Ishikawa (cell line): ENCODE data around the gene SEMA3B.

ENCODE experiments used
- CEBPB ChIP-seq: IDR thresholded peaks from 2 replicates; pipeline ENCODE4 v1.6.1; 2012
- CREB1 ChIP-seq: IDR thresholded peaks from 2 replicates; pipeline ENCODE4 v1.6.1; 2012; ENCODE audit warnings: low read depth
- FOXM1 ChIP-seq: IDR thresholded peaks from 2 replicates; pipeline ENCODE4 v1.6.1; 2012; ENCODE audit warnings: low read depth, borderline replicate concordance
- YY1 ChIP-seq: IDR thresholded peaks from 2 replicates; pipeline ENCODE4 v1.6.1; 2012; ENCODE audit warnings: low read depth
- TF ChIP-seq, protein P1 (sequence below): IDR thresholded peaks from 2 replicates; pipeline ENCODE4 v1.6.1; 2012
- TF ChIP-seq, protein P2 (sequence below): IDR thresholded peaks from 2 replicates; pipeline ENCODE4 v1.6.1; 2012; ENCODE audit warnings: low read depth, mild to moderate bottlenecking

DNA sequence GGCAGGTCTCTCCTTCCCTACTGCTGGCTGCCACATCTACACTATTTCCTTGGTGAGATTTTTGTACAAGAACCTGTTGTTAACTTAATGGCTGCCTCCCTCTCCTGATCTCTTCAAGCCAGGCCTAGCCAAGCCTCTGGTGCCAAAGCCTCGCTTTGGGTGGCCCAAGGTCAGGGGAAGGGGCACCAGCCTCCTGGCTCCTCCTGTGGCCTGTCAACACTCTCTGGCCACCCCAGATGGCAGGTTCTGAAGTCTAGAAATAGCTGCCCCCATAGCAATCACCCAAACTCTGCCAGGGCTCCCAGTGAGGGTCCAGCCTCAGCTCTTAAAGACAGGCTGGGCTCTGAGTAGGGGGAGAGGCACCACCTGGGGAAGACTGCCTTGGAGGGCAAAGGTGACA, 18.3 kb downstream of the SEMA3B start:
- TF ChIP-seq, protein P1, sequence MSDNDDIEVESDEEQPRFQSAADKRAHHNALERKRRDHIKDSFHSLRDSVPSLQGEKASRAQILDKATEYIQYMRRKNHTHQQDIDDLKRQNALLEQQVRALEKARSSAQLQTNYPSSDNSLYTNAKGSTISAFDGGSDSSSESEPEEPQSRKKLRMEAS = no peak
- TF ChIP-seq, protein P2, sequence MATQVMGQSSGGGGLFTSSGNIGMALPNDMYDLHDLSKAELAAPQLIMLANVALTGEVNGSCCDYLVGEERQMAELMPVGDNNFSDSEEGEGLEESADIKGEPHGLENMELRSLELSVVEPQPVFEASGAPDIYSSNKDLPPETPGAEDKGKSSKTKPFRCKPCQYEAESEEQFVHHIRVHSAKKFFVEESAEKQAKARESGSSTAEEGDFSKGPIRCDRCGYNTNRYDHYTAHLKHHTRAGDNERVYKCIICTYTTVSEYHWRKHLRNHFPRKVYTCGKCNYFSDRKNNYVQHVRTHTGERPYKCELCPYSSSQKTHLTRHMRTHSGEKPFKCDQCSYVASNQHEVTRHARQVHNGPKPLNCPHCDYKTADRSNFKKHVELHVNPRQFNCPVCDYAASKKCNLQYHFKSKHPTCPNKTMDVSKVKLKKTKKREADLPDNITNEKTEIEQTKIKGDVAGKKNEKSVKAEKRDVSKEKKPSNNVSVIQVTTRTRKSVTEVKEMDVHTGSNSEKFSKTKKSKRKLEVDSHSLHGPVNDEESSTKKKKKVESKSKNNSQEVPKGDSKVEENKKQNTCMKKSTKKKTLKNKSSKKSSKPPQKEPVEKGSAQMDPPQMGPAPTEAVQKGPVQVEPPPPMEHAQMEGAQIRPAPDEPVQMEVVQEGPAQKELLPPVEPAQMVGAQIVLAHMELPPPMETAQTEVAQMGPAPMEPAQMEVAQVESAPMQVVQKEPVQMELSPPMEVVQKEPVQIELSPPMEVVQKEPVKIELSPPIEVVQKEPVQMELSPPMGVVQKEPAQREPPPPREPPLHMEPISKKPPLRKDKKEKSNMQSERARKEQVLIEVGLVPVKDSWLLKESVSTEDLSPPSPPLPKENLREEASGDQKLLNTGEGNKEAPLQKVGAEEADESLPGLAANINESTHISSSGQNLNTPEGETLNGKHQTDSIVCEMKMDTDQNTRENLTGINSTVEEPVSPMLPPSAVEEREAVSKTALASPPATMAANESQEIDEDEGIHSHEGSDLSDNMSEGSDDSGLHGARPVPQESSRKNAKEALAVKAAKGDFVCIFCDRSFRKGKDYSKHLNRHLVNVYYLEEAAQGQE = no peak
- TF ChIP-seq YY1 = no peak
- TF ChIP-seq CREB1 = no peak
- no peak for TF ChIP-seq FOXM1
- no peak for TF ChIP-seq CEBPB
